Measurements from ENCODE around the gene TNFAIP8L3. TPM values are rescaled to one million over a fixed set of nuclear protein-coding genes. Genes with fewer than 3 reads are reported as not detected.
A peak's percentile ranks its signal among the peaks of the same experiment; 100 is the strongest.

Gene TNFAIP8L3
- total and polyA plus RNA-seq, 4 donors: 0.44 to 4.9 (median 1.3) TPM

GRCh38 chr15:51105430-51106016 is 10.8 kb upstream of the TNFAIP8L3 start:
- H3K9me3 ChIP-seq (ENCODE audit: control insufficient read depth in 4 of 4, low read length in 3 of 4): no peaks in the 10 kb centered on the region
- peaks cover 0 to 11% (median 0%) of the 10 kb centered on the region in 4 donors for H3K27me3 ChIP-seq (ENCODE audit: control insufficient read depth in 4 of 4, insufficient read depth in 4 of 4, low read length in 3 of 4)
- 53% methylated on average over 4 of the region's 4 CpGs for WGBS
- H3K27ac ChIP-seq (ENCODE audit: low read depth in 1 of 2, low read length in 2 of 2): no peak overlapping the region
- no peak overlapping the region for H3K4me3 ChIP-seq (ENCODE audit: low read depth in 1 of 3, low read length in 3 of 3)
- no peak overlapping the region for H3K9ac ChIP-seq (ENCODE audit: low read depth in 1 of 2, low read length in 2 of 2)
- H3K36me3 ChIP-seq (ENCODE audit: control insufficient read depth in 4 of 4, insufficient read depth in 3 of 4, low read depth in 1 of 4, low read length in 3 of 4): no peaks in the 10 kb centered on the region
- no peak for TF ChIP-seq ATF3 (IDR thresholded peaks at IDR 0.05)
- no peak for DNase-seq (ENCODE audit: low spot score)
- no peaks in the 10 kb centered on the region for H3K4me1 ChIP-seq (ENCODE audit: control insufficient read depth in 4 of 4, insufficient read depth in 4 of 4, low read length in 3 of 4)

- no peaks in the 10 kb centered on the region for H3K4me1 ChIP-seq (ENCODE audit: control insufficient read depth in 4 of 4, insufficient read depth in 4 of 4, low read length in 3 of 4)
- no peak overlapping the region for H3K9ac ChIP-seq (ENCODE audit: low read depth in 1 of 2, low read length in 2 of 2)
- H3K9me3 ChIP-seq (ENCODE audit: control insufficient read depth in 4 of 4, low read length in 3 of 4): no peaks in the 10 kb centered on the region
- H3K36me3 ChIP-seq (ENCODE audit: control insufficient read depth in 4 of 4, insufficient read depth in 3 of 4, low read depth in 1 of 4, low read length in 3 of 4): no peaks in the 10 kb centered on the region
- no peak for TF ChIP-seq GABPA (IDR thresholded peaks at IDR 0.05 in 1 of 2, conservative IDR thresholded peaks at IDR 0.05 in 1 of 2)
- peak; percentile 66 for TF ChIP-seq NR2F2 (IDR thresholded peaks at IDR 0.05)
- no peak for TF ChIP-seq SP1 (IDR thresholded peaks at IDR 0.05)
- H3K27ac ChIP-seq (ENCODE audit: low read depth in 1 of 2, low read length in 2 of 2): no peak overlapping the region
- WGBS: 68% methylated on average over 3 of the region's 3 CpGs
- no peak for DNase-seq (ENCODE audit: low spot score)
- H3K27me3 ChIP-seq (ENCODE audit: control insufficient read depth in 4 of 4, insufficient read depth in 4 of 4, low read length in 3 of 4): peaks cover 0 to 11% (median 0%) of the 10 kb centered on the region in 4 donors
- no peak overlapping the region for H3K4me3 ChIP-seq (ENCODE audit: low read depth in 1 of 3, low read length in 3 of 3)
Measured at GRCh38 chr15:51104512-51104911, 9.8 kb upstream of the TNFAIP8L3 start.

- Histone ChIP-seq H3K9me3 (ENCODE audit: control insufficient read depth in 4 of 4, low read length in 3 of 4) (no peaks in the 10 kb centered on the region), H3K36me3 (ENCODE audit: control insufficient read depth in 4 of 4, insufficient read depth in 3 of 4, low read depth in 1 of 4, low read length in 3 of 4) (no peaks in the 10 kb centered on the region), H3K4me1 (ENCODE audit: control insufficient read depth in 4 of 4, insufficient read depth in 4 of 4, low read length in 3 of 4) (no peaks in the 10 kb centered on the region), H3K27ac (ENCODE audit: low read depth in 1 of 2, low read length in 2 of 2) (no peak overlapping the region), H3K4me3 (ENCODE audit: low read depth in 1 of 3, low read length in 3 of 3) (no peak overlapping the region), H3K27me3 (ENCODE audit: control insufficient read depth in 4 of 4, insufficient read depth in 4 of 4, low read length in 3 of 4) (peaks cover 0 to 11% (median 0%) of the 10 kb centered on the region in 4 donors), H3K9ac (ENCODE audit: low read depth in 1 of 2, low read length in 2 of 2) (no peak overlapping the region)
- WGBS: 80% methylated on average over 1 of the region's 1 CpG
- TF ChIP-seq HNF4G (IDR thresholded peaks at IDR 0.05) (no peak), RAD21 (IDR thresholded peaks at IDR 0.05) (no peak), ZBTB33 (IDR thresholded peaks at IDR 0.05) (no peak), GABPA (IDR thresholded peaks at IDR 0.05 in 1 of 2, conservative IDR thresholded peaks at IDR 0.05 in 1 of 2) (no peak), MAX (IDR thresholded peaks at IDR 0.05) (no peak), REST (IDR thresholded peaks at IDR 0.05) (no peak), HNF4A (conservative IDR thresholded peaks at IDR 0.05) (no peak), YY1 (IDR thresholded peaks at IDR 0.05) (no peak), JUND (IDR thresholded peaks at IDR 0.05) (no peak), TAF1 (conservative IDR thresholded peaks at IDR 0.05) (no peak), SP1 (IDR thresholded peaks at IDR 0.05) (no peak), RXRA (IDR thresholded peaks at IDR 0.05) (no peak), EGR1 (IDR thresholded peaks at IDR 0.05; ENCODE audit: low read depth in 2 of 2) (no peak), CTCF (IDR thresholded peaks at IDR 0.05; ENCODE audit: low read depth, low read length, missing input control) (no peak), NR2F2 (IDR thresholded peaks at IDR 0.05) (no peak), FOXA2 (IDR thresholded peaks at IDR 0.05) (no peak), ATF3 (IDR thresholded peaks at IDR 0.05) (no peak), FOXA1 (IDR thresholded peaks at IDR 0.05) (no peak)
- DNase-seq (ENCODE audit: low spot score): no peak
Measured at GRCh38 chr15:51103330-51103729, 8.6 kb upstream of the TNFAIP8L3 start.

All from liver (tissue), 9 donors.